ENCODE measurements around the gene EFCAB6.
"Not testable (repeated sequence)": the region's sequence is repeated elsewhere in the genome, so short reads cannot be mapped to it uniquely, and the experiment has no call there.

Gene EFCAB6

GRCh38 chr22:43707648-43708047 lies 104.5 kb downstream of the EFCAB6 start:
- DNase-seq (ENCODE audit: low read depth, low spot score), result no peak

GRCh38 chr22:43706571-43707328 lies 105.4 kb downstream of the EFCAB6 start:
- no peak for DNase-seq (ENCODE audit: low read depth, low spot score)

GRCh38 chr22:43706151-43706550 lies 106.0 kb downstream of the EFCAB6 start:
- DNase-seq (ENCODE audit: low read depth, low spot score), result no peak

GRCh38 chr22:43704051-43704450 lies 108.1 kb downstream of the EFCAB6 start:
- DNase-seq (ENCODE audit: low read depth, low spot score), result no peak

- DNase-seq (ENCODE audit: low read depth, low spot score), result no peak
Measured at GRCh38 chr22:43698403-43698802, 113.7 kb downstream of the EFCAB6 start.

GRCh38 chr22:43697894-43698293 lies 114.2 kb downstream of the EFCAB6 start:
- DNase-seq (ENCODE audit: low read depth, low spot score), result no peak

GRCh38 chr22:43693249-43693648 lies 118.9 kb downstream of the EFCAB6 start:
- no peak for DNase-seq (ENCODE audit: low read depth, low spot score)

- no peak for DNase-seq (ENCODE audit: low read depth, low spot score)
Measured at GRCh38 chr22:43689356-43689755, 122.7 kb downstream of the EFCAB6 start.

GRCh38 chr22:43682851-43683250 lies 129.3 kb downstream of the EFCAB6 start:
- DNase-seq (ENCODE audit: low read depth, low spot score), result no peak

GRCh38 chr22:43681731-43682360 lies 130.3 kb downstream of the EFCAB6 start:
- DNase-seq (ENCODE audit: low read depth, low spot score), result no peak

GRCh38 chr22:43670513-43670912 lies 141.6 kb downstream of the EFCAB6 start:
- no peak for DNase-seq (ENCODE audit: low read depth, low spot score)

- DNase-seq (ENCODE audit: low read depth, low spot score), result no peak
Measured at GRCh38 chr22:43669190-43669589, 142.9 kb downstream of the EFCAB6 start.

- no peak for DNase-seq (ENCODE audit: low read depth, low spot score)
Measured at GRCh38 chr22:43667656-43668055, 144.4 kb downstream of the EFCAB6 start.

GRCh38 chr22:43666457-43666856 lies 145.6 kb downstream of the EFCAB6 start:
- no peak for DNase-seq (ENCODE audit: low read depth, low spot score)

GRCh38 chr22:43658823-43659222 lies 153.3 kb downstream of the EFCAB6 start:
- DNase-seq (ENCODE audit: low read depth, low spot score), result no peak

- DNase-seq (ENCODE audit: low read depth, low spot score), result not testable (repeated sequence)
Measured at GRCh38 chr22:43656581-43656980, 155.5 kb downstream of the EFCAB6 start.

- no peak for DNase-seq (ENCODE audit: low read depth, low spot score)
Measured at GRCh38 chr22:43654271-43654670, 157.8 kb downstream of the EFCAB6 start.

GRCh38 chr22:43652845-43653244 lies 159.3 kb downstream of the EFCAB6 start:
- no peak for DNase-seq (ENCODE audit: low read depth, low spot score)

- DNase-seq (ENCODE audit: low read depth, low spot score), result no peak
Measured at GRCh38 chr22:43643387-43643786, 168.7 kb downstream of the EFCAB6 start.

- DNase-seq (ENCODE audit: low read depth, low spot score), result no peak
Measured at GRCh38 chr22:43642319-43643206, 169.5 kb downstream of the EFCAB6 start.

GRCh38 chr22:43639228-43639948 lies 172.7 kb downstream of the EFCAB6 start:
- DNase-seq (ENCODE audit: low read depth, low spot score), result no peak

All from smooth muscle cell of the brain vasculature (primary cell).